Measurements from ENCODE around the gene AUH.

The AUH gene

DNA sequence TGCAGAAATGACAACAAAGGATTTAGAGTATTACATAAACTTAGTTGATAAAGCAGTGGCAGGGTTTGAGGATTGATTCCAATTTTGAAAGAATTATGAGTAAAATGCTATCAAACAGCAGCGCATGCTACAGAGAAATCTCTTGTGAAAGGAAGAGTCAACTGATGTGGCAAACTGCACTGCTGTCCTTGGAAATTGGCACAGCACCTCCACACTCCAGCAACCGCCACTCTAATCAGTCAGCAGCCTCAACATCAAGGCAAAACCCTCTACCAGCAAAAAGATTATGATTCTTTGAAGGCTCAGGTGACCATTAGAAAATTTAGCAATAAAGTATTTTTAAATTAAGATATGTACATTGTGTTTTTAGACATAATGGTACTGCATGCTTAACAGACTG lies 66.4 kb downstream of the AUH start:
- no peak for DNase-seq (ENCODE audit: low read depth)

DNA sequence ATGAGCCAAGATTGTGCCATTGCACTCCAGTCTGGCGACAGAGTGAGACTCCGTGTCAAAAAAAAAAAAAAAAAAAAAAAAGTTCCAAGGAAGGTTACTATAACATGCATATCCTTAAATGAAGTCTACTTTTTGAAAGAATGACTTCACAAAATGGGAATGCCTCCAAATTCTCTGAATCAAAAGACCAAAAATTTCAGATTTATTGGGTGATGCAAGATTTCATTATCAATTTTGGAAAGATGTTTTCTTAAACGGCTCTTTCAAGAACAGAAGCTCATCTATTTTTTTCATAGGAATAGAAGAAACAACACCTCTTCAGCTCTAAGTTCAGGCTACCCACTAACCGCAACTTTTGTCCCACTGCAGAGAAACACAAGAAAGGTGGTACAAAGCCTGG lies 69.9 kb downstream of the AUH start:
- DNase-seq (ENCODE audit: low read depth) = no peak

DNA sequence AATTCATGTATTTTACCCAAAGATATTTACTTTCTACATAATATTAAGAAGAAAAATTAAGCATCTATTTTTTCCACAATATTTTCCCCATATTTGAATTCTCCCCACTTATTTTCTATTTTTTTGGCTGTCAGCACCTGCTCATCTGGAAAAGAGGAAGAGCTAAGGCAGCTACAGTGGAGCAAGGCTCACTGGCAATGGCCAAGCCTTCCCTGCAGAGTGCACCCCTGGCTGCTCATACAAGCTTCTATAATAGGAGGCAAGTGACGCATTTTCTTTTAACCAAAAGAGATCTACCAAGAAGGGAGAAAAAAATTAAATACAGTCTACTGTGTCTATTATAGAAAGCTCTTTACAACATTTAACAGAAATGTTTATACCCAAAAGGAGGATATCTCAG lies 72.5 kb downstream of the AUH start:
- no peak for DNase-seq (ENCODE audit: low read depth)

DNA sequence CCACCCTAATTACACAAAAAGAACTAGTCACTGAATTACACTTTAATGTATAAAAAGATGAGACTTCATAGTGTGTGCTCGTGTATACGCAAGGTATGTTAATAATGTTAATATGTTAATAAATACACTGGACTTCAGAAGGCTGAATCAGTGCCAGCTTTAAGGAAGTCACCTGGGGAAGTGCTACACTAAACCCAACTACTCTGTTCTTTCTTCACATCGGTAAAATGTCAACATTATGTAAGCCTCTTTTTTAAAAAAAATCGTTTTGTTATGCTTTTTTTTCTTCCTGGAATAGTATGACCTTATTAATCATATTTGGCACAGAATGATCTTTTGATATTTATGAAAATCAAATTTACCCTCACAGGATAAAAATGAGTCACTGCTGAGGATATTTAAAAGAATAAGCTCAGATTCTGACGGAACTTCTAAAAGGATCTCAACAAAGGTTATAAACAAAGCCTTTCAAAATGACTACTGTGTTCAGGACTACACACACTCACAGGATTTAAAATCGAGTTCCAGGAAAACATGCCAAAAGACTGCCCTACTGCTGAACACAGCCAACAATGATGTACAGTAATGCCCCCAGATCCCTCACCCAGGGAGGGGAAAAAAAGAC lies 75.9 kb downstream of the AUH start:
- DNase-seq (ENCODE audit: low read depth) = no peak

DNA sequence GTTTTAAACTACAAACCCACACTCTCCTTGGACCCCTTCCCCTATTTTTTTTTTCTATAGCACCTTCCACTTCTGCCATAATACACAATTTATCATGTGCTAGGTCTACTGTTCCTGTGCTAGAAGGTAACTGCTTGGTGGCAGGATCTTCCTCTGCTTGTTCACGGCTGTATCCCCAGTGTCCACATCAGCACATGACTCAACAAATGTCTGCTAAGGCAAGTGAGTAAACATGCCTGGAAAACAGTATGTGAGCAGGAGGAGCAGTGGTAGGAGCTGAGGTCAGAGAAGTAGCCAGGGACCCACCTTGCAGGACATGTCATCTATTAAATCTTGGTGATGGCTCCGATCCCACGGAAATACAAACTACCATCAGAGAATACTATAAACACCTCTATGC lies 79.4 kb downstream of the AUH start:
- DNase-seq (ENCODE audit: low read depth) = no peak

DNA sequence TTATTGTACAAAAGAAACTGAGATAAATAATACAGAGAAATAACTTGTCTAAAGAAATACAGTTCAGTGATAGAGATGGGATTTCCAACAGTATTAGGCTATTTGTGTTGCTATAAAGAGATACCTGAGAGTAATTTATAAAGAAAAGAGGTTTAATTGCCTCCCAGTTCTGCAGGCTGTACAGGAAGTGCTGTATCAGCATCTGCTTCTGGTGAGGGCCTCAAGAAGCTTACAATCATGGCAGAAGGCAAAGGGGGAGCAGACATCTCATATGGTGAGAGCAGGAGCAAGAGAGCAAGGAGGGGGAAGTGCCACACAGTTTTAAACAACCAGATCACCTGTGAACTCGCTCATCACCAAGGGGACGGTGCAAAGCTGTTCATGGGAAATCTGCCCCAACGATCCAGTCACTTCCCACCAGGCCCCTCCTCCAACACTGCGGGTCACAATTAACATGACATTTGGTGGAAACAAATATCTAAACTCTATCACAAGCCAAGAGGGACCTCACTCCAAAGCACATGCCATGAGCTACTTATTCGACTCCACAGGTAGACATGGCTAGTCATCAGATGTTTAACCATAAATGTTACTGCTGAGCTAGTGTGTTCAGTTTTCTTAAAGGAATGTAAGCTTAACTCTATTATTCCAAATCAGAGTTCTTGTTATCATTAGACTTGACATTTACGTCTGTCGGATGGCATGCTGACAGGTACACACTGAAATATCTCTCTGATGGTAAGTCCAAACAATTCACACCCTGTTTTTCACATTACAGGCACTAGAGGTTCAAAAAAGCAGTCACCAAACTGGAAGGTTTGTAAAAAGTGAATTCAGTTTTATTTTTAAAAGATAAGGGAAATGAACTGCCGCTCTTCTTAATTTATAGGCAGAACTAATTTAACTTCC lies 82.2 kb downstream of the AUH start:
- no peak for DNase-seq (ENCODE audit: low read depth)

DNA sequence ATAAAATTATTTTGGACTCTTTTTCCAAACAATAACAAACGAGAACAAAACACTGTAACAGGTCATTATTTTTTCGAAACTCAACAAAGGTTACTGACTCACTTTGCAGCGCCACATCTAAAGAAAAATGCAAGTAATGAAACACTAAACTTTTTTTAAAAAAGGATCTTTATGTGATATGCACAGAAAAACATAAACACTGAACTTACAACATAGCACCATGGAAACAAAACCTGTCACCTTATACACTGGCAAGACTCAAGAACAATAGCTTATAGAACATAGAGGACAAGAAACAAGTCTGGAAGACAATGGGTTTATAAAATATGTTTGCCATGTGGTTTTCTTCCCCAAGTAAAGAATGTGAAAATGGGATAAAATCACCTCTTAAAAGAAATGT lies 85.2 kb downstream of the AUH start:
- DNase-seq (ENCODE audit: low read depth) = no peak

DNA sequence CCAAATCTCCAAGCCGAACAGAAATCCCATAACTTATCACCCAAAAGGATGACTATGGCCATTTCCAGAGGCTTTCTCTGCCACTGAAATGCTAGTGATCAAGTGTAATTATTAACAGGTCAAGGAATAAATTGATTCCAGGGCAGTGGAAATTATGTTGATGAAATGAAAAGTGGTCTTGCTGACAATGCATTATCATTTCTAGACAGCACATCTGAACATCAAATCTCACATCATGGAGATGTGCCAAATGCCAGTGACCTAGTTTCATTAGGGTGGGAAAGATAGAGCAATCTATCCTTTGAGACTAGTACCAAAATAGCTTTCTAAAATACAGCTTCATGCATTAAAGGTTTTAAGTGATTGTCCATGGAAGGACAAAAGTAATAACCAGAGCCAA lies 86.1 kb downstream of the AUH start:
- no peak for DNase-seq (ENCODE audit: low read depth)

DNA sequence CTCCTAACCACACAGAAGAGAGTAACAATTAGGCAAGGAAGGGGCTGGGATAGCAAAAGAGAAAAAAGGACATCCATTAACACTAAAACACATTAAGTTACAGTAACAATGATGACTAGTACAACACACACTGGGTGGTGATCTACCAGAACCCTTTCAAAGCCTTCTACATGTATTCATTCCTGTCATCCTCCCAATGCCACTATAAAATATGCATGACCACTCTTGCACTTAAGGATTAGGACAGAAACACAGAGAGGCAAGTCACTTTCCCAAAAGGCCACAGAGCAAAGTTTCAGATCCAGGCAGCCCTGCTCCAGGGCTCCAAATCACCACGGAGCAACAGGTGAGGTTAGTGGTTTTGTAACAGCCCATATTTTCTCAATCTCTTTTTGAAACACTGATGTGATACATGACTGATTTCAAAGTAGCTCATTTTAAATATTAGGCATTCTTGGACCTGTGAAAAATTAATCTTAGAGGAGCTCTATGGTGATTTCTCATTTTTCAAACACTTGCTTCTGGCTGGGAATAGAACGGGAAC lies 86.7 kb downstream of the AUH start:
- no peak for DNase-seq (ENCODE audit: low read depth)

DNA sequence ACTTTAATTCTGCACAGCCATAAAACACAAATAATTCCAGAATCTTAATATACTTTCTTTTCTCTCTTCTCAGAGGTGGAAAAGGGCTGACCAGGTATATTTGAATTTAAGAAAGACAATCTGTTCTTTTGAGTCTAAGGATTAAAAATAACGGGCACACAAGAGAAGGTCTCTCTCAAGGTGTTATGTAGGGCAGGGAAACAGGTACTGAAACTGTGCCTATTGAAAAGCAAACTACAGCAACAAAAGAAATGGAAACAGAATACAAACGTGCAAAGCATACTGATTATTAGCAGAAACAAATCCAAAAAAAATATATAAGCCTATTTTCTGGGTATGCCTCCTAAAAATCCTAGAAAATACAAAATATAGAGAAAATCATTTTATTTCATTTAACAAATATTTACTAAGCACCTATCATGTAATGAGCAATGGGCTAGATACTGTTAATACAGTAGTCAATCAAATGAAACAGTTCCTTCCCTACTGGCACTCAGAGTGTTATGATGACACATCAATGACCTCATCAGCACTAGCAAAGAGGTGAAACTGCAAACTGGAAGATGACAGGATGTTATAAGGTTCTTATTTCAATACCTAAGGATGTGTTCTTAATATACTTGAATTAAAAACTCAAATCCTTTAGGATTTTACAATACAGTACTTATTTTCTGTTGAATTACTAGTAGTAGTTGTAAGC lies 87.7 kb downstream of the AUH start:
- DNase-seq (ENCODE audit: low read depth) = no peak

DNA sequence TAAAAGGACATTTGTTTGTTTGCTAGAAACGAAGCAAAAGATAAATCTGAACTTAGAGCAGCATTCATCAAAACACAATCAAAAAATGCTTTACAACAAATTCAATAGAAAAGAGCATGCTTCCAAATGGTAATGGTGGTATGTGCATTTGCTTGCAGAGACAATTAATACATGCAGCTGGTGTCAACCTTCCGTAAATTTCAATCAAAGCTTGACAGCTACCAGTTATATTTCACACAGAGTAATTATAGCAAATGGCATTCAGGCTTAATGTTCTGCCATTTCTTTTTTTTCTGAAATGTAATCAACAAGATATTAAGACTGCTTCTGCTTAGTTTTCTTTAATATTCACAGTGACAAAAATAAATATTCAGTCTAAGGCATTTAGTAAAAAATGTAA lies 90.6 kb downstream of the AUH start:
- no peak for DNase-seq (ENCODE audit: low read depth)

DNA sequence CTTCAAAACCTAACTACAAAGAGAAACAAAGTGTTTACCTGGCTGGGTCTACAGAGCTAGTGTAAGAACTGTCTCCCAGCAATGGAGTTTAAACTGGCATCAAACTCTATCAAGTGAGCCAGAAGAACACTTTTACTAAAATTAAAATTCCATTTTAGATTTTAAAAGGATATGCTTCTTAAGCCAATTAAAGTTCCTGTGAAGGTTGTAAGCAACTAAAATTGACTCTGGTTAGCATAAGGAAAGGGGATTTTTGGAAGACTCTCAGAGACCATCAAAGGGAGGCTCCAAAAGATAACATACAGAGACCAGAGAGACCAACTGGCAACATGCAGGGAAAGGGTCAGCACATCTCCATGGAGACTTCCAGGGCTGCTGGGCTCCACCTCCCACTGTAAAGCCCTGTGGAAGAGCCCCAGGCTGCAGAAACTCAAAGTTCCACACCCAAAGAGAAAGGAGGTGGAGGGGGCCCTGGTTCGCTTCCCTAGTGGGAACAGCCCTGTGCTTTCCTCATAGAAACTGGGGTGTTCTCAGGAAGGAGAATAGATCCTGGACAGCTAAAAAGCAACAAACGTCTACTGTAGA lies 91.7 kb downstream of the AUH start:
- DNase-seq (ENCODE audit: low read depth) = no peak

DNA sequence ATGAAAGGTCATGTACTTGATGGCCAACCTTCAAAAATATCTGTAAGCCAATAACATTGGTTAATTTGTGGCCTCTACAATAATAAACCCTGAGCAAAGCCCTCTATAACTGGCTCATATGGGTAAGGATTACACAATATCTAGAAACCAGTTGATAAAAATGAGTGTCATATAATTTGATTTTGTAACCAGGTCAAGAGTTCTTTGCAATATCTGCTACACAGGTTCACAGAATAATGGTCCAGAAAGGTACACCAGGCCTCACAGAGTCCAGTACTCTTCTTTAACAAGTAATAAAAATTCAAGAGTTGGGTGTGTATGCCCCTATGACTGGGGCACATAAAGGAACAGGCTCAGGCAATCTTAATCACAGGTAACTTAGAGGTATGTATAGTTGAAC lies 95.3 kb downstream of the AUH start:
- no peak for DNase-seq (ENCODE audit: low read depth)

DNA sequence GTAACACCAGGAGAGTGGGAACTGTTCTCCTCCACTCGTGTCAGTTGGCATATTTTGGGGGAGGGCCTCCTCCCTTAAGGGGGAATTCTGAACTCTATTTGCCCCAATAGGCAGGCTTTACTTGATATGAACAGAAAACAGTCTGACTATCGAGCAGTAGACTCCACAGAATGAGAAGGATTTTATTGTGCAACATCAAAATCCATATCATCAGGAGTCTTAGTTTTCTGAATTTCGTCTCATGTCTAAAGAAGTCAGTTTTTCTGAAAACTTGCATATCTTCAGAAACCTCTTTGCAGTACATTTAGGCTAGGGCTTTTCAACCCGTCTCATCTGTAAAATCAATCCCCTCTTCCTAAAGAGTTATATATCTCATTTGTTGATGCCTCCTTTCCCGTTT lies 96.2 kb downstream of the AUH start:
- DNase-seq (ENCODE audit: low read depth) = no peak

DNA sequence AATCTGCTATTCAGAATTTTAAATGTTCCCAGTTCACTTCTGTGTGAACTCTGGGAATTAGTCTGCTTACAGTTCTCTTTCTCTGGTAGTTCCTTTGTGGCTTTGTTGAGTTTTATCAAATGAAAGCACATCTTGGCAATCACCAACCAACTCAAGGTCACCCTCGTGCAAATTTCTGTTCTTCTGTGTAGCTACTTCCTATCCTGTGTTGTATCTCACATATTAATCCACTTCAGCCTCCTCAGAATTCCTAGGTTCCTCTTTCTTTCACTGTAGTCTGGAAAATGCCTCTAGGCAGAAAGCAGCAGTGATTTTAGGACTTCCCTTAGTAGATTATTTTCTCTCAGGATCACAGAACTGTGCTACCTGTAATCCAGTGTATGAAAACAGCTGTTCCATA lies 100.3 kb downstream of the AUH start:
- DNase-seq (ENCODE audit: low read depth) = no peak

DNA sequence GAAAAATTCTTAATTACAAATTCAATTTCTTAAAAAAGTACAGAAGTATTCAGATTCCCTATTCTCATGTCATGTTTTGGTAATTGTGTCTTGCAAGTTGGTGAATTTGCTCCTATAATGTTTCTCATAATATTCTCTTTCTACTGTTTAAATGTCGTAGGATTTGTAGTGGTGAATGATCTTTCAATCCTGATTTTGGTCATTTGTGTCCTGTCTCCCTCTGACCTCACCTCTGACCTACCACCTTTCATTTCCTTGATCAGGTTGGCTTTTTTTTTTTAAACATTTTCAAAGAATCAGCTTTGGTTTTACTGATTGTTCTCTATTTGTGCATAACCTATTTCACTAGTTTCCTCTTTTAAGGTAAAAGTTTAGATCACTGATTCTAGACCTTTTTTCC lies 102.6 kb downstream of the AUH start:
- no peak for DNase-seq (ENCODE audit: low read depth)

DNA sequence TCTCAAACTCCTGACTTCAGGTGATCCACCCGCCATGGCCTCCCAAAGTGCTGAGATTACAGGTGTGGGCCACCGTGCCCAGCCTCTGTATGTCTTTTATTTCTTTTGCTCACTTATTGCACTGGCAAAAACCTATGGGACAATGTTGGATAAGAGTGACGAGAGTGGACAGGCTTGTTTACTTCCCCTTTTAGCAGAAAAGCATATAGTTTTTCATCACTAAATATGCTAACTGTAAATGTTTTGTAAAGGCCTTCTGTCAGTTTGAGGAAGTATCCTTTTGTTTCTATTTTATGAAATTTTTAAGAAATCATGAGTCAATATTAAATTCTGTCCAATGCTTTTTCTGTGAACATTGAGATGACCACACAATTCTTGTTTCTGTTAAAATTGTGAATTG lies 103.3 kb downstream of the AUH start:
- DNase-seq (ENCODE audit: low read depth) = no peak

DNA sequence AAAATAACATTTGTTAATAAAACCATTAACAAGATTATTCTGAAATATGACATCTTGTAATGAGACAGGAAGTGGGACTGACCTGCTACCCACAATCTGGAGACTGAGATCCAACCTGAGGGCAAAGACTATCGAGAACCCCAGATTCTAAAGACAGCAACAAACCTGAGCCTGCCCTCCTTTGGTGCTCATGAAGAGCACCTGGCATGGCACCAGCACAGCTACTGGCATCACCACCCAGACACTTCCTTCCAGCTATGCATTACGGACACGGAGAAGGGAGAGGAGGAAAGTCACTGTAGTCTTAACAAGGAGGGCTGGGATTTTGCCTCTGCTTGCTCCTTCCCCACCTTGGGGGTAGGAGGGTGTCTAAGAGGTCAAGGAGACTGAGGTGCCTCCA lies 105.5 kb downstream of the AUH start:
- no peak for DNase-seq (ENCODE audit: low read depth)

DNA sequence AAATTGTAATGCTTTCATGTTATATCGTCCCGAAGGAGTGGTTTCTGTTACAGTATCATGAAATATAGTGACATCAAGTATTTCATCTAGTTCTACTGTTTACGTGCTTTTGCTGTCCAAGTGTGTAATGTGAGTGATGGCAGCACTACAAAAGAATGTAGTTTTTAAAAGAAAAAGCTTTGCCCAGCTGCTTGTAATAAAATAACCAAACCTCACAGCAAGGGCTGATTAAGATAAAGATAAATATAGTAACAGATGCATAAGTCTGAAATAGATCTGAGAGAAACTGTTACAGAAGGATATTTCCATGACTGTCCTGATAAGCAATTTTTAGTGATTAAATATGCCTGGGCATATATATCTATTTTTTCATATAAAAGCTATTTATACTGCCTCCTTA lies 106.4 kb downstream of the AUH start:
- DNase-seq (ENCODE audit: low read depth) = no peak

DNA sequence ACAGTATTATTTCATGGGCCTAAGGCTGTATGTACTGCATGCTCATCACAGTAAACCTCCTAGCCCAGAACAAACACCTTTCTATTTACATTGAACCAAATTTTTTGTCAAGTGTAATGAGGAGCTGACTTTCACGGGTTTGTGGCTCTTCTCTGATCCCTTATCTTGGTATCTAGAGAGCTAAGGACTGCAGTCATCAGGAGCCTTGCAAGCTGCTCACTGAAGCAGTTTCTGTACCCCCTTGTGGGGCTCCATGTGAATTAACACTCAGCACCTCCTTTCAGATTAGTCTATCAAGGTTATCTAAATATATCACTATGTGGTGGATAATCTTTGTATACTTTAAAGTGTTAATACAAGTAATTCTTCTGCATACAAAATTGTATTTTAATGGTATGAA lies 108.2 kb downstream of the AUH start:
- peak; percentile 9 for DNase-seq (ENCODE audit: low read depth)

DNA sequence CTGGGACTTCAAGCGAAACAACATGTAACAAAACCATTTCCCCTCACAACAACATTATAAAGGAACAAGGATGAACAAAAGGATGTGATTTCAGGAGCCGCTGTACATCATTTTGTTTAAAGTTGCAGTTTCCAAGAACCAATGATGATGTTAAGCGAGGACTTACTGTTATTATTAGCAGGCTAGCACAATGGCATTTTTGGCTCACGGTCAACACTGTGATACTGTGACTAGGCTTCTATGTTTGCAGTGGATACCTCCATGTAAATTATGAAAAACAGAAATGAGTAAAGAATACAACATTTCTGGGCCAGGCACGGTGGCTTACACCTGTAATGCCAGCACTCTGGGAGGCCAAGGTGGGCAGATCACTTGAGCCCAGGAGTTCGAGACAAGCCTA lies 113.0 kb downstream of the AUH start:
- no peak for DNase-seq (ENCODE audit: low read depth)

DNA sequence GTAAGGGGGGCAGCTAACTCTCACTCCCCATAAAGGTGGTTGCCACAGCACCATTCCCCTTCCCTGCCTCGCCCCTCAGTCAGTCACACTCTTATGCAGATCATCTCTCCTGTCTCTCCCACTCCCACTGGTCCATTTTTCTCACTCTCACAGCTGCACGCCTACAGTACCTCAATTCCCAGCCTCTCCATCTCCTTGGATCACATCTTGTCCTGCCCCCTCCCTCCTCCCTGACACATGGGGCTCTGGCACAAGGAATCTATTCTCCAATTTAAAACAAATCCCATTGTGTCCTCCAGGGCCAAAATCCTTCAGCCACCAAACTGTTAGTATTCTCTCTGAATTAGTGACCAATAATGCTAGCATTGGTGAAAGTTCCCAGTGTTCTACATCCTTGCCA lies 114.4 kb downstream of the AUH start:
- DNase-seq (ENCODE audit: low read depth) = no peak

DNA sequence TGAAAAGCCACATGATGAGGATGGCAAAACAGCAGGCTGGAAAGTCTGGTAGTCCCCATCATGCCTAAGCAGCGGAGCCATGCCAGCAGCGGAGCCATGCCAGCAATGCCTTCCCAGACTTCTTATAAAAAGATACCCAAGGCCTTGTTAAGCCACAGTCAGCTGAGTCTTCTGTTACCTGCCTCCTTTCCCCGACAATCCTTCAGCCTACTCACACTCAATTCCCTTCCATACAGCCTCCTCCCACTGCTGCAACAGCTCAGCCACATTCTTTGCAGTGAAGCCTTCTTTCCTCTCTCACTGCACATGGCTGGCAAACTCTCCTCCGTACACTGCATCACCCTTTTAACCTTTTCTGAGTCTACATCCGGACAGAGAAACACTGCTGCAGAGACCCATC lies 114.9 kb downstream of the AUH start:
- no peak for DNase-seq (ENCODE audit: low read depth)

Measured in activated gamma-delta T cell treated with anti-CD3 and anti-CD28 coated beads, Interleukin-2, amount 50 U/mL, for 16 hours (primary cell).